ENCODE measurements around the gene UXS1. TPM values are rescaled to one million over a fixed set of nuclear protein-coding genes. Genes with fewer than 3 reads are reported as not detected.
A peak's percentile ranks its signal among the peaks of the same experiment; 100 is the strongest.

The UXS1 gene
- total and polyA plus RNA-seq, 9 of the 15 experiments (the other 6 are each of a cell fraction or from before 2014, with no cell fraction given) = 5.8 to 25.8 (median 15.0) TPM

GRCh38 chr2:106192752-106193689 is 1.1 kb downstream of the UXS1 start (continued):
- TF ChIP-seq DACH1 (IDR thresholded peaks at IDR 0.05; ENCODE audit: partially characterized antibody) = peak; percentile 79

DNA sequence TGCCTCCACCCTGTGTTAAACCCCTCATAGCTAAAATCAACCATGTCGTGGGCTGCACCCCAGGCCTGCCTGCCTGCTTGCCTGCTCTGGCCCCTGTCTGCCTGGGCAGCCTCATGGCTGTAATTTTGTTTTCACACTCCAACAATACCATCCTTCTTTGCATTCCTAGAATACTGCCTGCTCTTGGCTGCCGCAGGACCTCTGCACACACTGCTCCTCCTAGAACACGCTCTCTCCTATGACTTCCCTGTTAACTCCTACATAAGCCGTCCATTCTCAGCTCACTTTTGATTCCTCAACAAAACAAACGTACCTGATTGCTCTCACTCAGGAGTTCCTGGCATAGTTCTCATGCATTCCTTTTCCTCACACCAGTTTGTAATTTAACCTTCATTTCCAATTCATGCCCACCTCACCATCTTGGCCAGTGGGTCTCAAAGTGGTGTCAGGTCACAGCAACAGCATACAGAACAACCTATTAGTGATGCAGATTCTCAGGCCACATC is 2.5 kb downstream of the UXS1 start:
- Histone ChIP-seq H3K27me3 (ENCODE audit: control insufficient read depth in 2 of 2, insufficient read depth in 2 of 2, low read length in 2 of 2) (no peaks in the 10 kb centered on the region), H3K4me1 (replicated peaks in 1 of 2; ENCODE audit: control insufficient read depth in 2 of 2, insufficient read depth in 2 of 2, low read length in 2 of 2) (peaks cover 23 to 26% of the 10 kb centered on the region in 2 experiments; a peak in 4 of 5 replicates), H3K27ac (ENCODE audit: extremely low read depth, low read depth, low read length) (no peak overlapping the region), H3K9ac (ENCODE audit: insufficient read depth in 1 of 2, low read depth in 2 of 2, low read length in 2 of 2) (peak overlapping the region in 1 of 2 experiments; percentile 37; a peak in 1 of 4 replicates), H3K4me2 (ENCODE audit: insufficient read depth, low read length) (no peak overlapping the region; the same call in 1 of the 2 replicates), H3K36me3 (ENCODE audit: control insufficient read depth, insufficient read depth, low read length) (peaks cover 5% of the 10 kb centered on the region), H3K4me3 (no peak overlapping the region), H3K9me3 (replicated peaks; ENCODE audit: control insufficient read depth, insufficient read depth, low read depth, low read length) (no peaks in the 10 kb centered on the region), H3K9me1 (ENCODE audit: control insufficient read depth, insufficient read depth, low read length) (no peaks in the 10 kb centered on the region), H4K20me1 (replicated peaks; ENCODE audit: control insufficient read depth, insufficient read depth, low read length) (0 out of 2 replicates have a peak, but pooled peaks cover 3% of the 10 kb centered on the region), H2AFZ (ENCODE audit: low read depth, low read length) (no peak overlapping the region), H3K79me2 (ENCODE audit: control insufficient read depth, insufficient read depth, low read length) (peaks cover 68% of the 10 kb centered on the region)
- no TSS peak for BruUV-seq (replicated peaks)
- intact Hi-C loops (cut with micrococcal nuclease) (loop anchor here (5.0 kb wide), 2 partner anchors 74 to 89 kb away; no protein-coding TSS in a partner anchor), in situ Hi-C loops (cut with MboI) (no loop called here)
- ATAC-seq = no peak
- 62% methylated on average over 5 of the region's 5 CpGs for WGBS (ENCODE audit: insufficient coverage, low coverage, missing lambda C conversion rate)
- no peak for FAIRE-seq
- TF ChIP-seq KAT2B (IDR thresholded peaks at IDR 0.05; ENCODE audit: low read depth, low read length) = no peak
- TF ChIP-seq PHF8 (IDR thresholded peaks at IDR 0.05; ENCODE audit: borderline replicate concordance, low read length) = no peak
- no peak for TF ChIP-seq ZNF277 (CRISPR knock-in tag; IDR thresholded peaks at IDR 0.05; ENCODE audit: borderline replicate concordance)
- no peak for TF ChIP-seq EWSR1 (IDR thresholded peaks at IDR 0.05; ENCODE audit: borderline replicate concordance, low read depth, partially characterized antibody)
- TF ChIP-seq ZNF263 (CRISPR knock-in tag; IDR thresholded peaks at IDR 0.05; ENCODE audit: borderline replicate concordance) = no peak
- TF ChIP-seq ZNF165 (CRISPR knock-in tag; IDR thresholded peaks at IDR 0.05; ENCODE audit: borderline replicate concordance) = no peak
- TF ChIP-seq E2F3 (CRISPR knock-in tag; IDR thresholded peaks at IDR 0.05) = no peak
- POLR2A ChIA-PET = interaction anchor here (0.6 kb wide), 1 partner anchor 24 kb away, joined by 3 read pairs; no protein-coding TSS in a partner anchor
- CTCF ChIA-PET (ENCODE audit: low intra/inter-chr PET ratio) = no interaction called here
- DNase-seq (ENCODE audit: extremely low read depth in 1 of 4, low spot score in 3 of 4) = no peak

All from K562 (cell line).